Measurements from ENCODE around the gene ARHGAP27. TPM values are rescaled to one million over a fixed set of nuclear protein-coding genes. Genes with fewer than 3 reads are reported as not detected.
A peak's percentile ranks its signal among the peaks of the same experiment; 100 is the strongest.
"Not testable (repeated sequence)": the region's sequence is repeated elsewhere in the genome, so short reads cannot be mapped to it uniquely, and the experiment has no call there.

The ARHGAP27 gene
- polyA plus RNA-seq, 10 donors, result 7.4 to 14.8 (median 10.0) TPM

- DNase-seq, result not testable (repeated sequence)
Measured at GRCh38 chr17:45446872-45447625, 14.4 kb upstream of the ARHGAP27 start.

- not testable (repeated sequence) for DNase-seq
Measured at GRCh38 chr17:45445901-45446743, 13.5 kb upstream of the ARHGAP27 start.

- not testable (repeated sequence) for DNase-seq
Measured at GRCh38 chr17:45444856-45445820, 12.5 kb upstream of the ARHGAP27 start.

- DNase-seq, result not testable (repeated sequence)
Measured at GRCh38 chr17:45444301-45444700, 11.6 kb upstream of the ARHGAP27 start.

GRCh38 chr17:45443371-45444260 is 10.9 kb upstream of the ARHGAP27 start:
- not testable (repeated sequence) for DNase-seq

- no peak for DNase-seq
Measured at GRCh38 chr17:45441526-45442310, 9.0 kb upstream of the ARHGAP27 start.

GRCh38 chr17:45440839-45441515 is 8.3 kb upstream of the ARHGAP27 start:
- peak in 1 of 3 donors; percentile 34 for DNase-seq

GRCh38 chr17:45440161-45440778 is 7.6 kb upstream of the ARHGAP27 start:
- DNase-seq, result no peak

- no peak for DNase-seq
Measured at GRCh38 chr17:45438931-45439610, 6.4 kb upstream of the ARHGAP27 start.

GRCh38 chr17:45437465-45438283 is 5.0 kb upstream of the ARHGAP27 start:
- DNase-seq, result no peak

GRCh38 chr17:45436625-45437464 is 4.2 kb upstream of the ARHGAP27 start:
- DNase-seq, result no peak

GRCh38 chr17:45436161-45436560 is 3.5 kb upstream of the ARHGAP27 start:
- DNase-seq, result no peak

- DNase-seq, result no peak
Measured at GRCh38 chr17:45435481-45435880, 2.8 kb upstream of the ARHGAP27 start.

GRCh38 chr17:45433159-45433535 is 477 bp upstream of the ARHGAP27 start:
- DNase-seq, result no peak

- peak in 1 of 3 donors; percentile 68 for DNase-seq
Measured at GRCh38 chr17:45431531-45432404, 902 bp downstream of the ARHGAP27 start.
